ENCODE measurements around the gene HAS3. TPM values are rescaled to one million over a fixed set of nuclear protein-coding genes. Genes with fewer than 3 reads are reported as not detected.

The HAS3 gene
- total RNA-seq, 1 experiment from 2014 or later = 140 TPM

DNA sequence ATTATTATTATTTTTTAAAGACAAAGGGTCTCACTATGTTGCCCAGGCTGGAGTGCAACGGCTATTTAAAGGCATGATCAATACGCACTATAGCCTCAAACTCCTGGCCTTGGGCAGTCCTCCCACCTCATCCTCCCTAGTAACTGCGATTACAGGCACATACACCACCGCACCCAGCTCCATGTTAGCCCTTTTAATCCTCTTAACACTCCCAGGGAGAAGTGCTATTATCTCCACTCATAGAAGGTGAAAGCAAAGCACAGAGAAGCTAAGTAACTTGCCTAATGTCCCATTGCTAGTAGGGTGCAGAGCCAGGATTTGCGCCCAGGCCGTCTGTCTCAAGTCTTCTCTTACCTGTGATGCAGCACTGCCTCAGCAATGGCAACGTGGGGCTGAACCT is 5.0 kb downstream of the HAS3 start:
- Histone ChIP-seq H3K9me2 (ENCODE audit: insufficient read depth) (no peaks in the 10 kb centered on the region), H3K36me3 (ENCODE audit: control insufficient read depth in 1 of 2, insufficient read depth in 2 of 2, low read length in 2 of 2) (peaks cover 40 to 66% of the 10 kb centered on the region in 2 experiments; a peak in 3 of 4 replicates), H3K4me3 (replicated peaks in 1 of 2; ENCODE audit: low read depth in 1 of 2, low read length in 2 of 2) (no peak overlapping the region), H3K4me1 (ENCODE audit: control insufficient read depth in 1 of 2, insufficient read depth in 2 of 2, low read length in 2 of 2) (peaks cover 12 to 53% of the 10 kb centered on the region in 2 experiments), H3K27ac (ENCODE audit: low read depth, low read length) (no peak overlapping the region), H3K27me3 (ENCODE audit: insufficient read depth, low read length) (no peaks in the 10 kb centered on the region), H2AFZ (ENCODE audit: low read depth, low read length, poor library complexity, severe bottlenecking) (no peak overlapping the region), H4K20me1 (ENCODE audit: insufficient read depth) (peaks cover 15% of the 10 kb centered on the region; the same call in 1 of the 2 replicates), H3K79me2 (ENCODE audit: insufficient read depth, low read length) (peaks cover 91% of the 10 kb centered on the region), H3K4me2 (ENCODE audit: low read length) (no peak overlapping the region), H3K9me3 (ENCODE audit: control insufficient read depth in 1 of 2, insufficient read depth in 1 of 2, low read depth in 1 of 2, low read length in 2 of 2) (no peaks in the 10 kb centered on the region), H3K9ac (ENCODE audit: low read length) (no peak overlapping the region)
- TF ChIP-seq CBX3 (IDR thresholded peaks at IDR 0.05; ENCODE audit: low read depth) (no peak), CEBPB (IDR thresholded peaks at IDR 0.05; ENCODE audit: low read depth) (no peak), JUND (IDR thresholded peaks at IDR 0.05) (0 out of 2 replicates have a peak, but pooled peaks have one; percentile 10)
- ATAC-seq (no peak), DNase-seq (ENCODE audit: low read depth, low spot score) (no peak)
- intact Hi-C loops (cut with micrococcal nuclease) = no loop called here
- POLR2A ChIA-PET = interaction anchor here (0.5 to 1.2 kb wide), 2 partner anchors 37 to 172 kb away, joined by 3 to 4 read pairs; no protein-coding TSS in a partner anchor
- TSS peak; percentile 6 for BruUV-seq (replicated peaks)
- RAD21 ChIA-PET (ENCODE audit: low non-redundant PET in 1 of 2, low total read pairs in 2 of 2, uncharacterized antibody in 2 of 2, unreplicated experiment in 2 of 2) = no interaction called here
- CTCF ChIA-PET = interaction anchor here (1.2 kb wide), 1 partner anchor 13 kb away, joined by 7 read pairs; no protein-coding TSS in a partner anchor

DNA sequence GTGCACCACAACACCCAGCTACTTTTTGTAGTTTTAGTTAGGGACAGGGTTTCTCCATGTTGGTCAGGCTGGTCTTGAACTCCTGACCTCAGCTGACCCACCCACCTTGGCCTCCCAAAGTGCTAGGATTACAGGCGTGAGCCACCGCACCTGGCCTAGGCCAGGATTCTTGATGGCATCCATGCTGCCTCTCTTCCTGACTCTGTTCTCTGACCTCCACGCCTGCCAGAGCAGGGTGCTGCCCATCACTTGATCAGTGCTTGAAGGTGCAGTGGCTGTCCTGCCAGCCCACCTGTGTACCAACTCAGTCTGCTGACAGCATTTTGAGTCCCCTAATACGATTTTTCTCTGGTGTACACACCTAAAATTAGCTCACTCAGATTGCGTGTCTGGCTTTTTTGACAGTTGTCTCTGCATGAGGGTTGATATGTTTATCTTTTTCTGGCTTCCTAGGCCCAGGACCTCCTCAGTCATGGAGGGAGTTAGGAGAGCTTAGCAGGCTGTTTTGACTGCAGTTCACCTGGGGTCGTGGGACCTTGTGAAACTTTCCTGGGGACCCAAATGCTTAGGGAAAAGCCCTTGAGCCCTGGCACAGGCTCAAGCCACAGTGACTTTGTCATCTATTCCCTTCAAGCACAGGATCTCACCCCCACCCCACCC is 5.9 kb downstream of the HAS3 start:
- RAD21 ChIA-PET (ENCODE audit: low non-redundant PET in 1 of 2, low total read pairs in 2 of 2, uncharacterized antibody in 2 of 2, unreplicated experiment in 2 of 2) = interaction anchor here in 1 of 2 experiments (0.6 kb wide), 2 partner anchors 16 to 173 kb away, joined by 3 read pairs; no protein-coding TSS in a partner anchor
- Histone ChIP-seq H3K9me2 (ENCODE audit: insufficient read depth) (no peaks in the 10 kb centered on the region), H3K4me3 (replicated peaks in 1 of 2; ENCODE audit: low read depth in 1 of 2, low read length in 2 of 2) (no peak overlapping the region), H3K27ac (ENCODE audit: low read depth, low read length) (no peak overlapping the region; the same call in 1 of the 2 replicates), H3K9ac (ENCODE audit: low read length) (no peak overlapping the region), H3K79me2 (ENCODE audit: insufficient read depth, low read length) (peaks cover 85% of the 10 kb centered on the region), H3K9me3 (ENCODE audit: control insufficient read depth in 1 of 2, insufficient read depth in 1 of 2, low read depth in 1 of 2, low read length in 2 of 2) (no peaks in the 10 kb centered on the region), H3K36me3 (ENCODE audit: control insufficient read depth in 1 of 2, insufficient read depth in 2 of 2, low read length in 2 of 2) (peaks cover 49 to 76% of the 10 kb centered on the region in 2 experiments; a peak in 3 of 4 replicates), H2AFZ (ENCODE audit: low read depth, low read length, poor library complexity, severe bottlenecking) (no peak overlapping the region), H3K27me3 (ENCODE audit: insufficient read depth, low read length) (no peaks in the 10 kb centered on the region), H4K20me1 (ENCODE audit: insufficient read depth) (peaks cover 15% of the 10 kb centered on the region; the same call in 1 of the 2 replicates), H3K4me1 (ENCODE audit: control insufficient read depth in 1 of 2, insufficient read depth in 2 of 2, low read length in 2 of 2) (peaks cover 11 to 48% of the 10 kb centered on the region in 2 experiments), H3K4me2 (ENCODE audit: low read length) (no peak overlapping the region)
- CTCF ChIA-PET = interaction anchor here (1.1 to 1.2 kb wide), 2 partner anchors 12 to 208 kb away, joined by 3 to 7 read pairs; no protein-coding TSS in a partner anchor
- intact Hi-C loops (cut with micrococcal nuclease) = no loop called here
- no peak for ATAC-seq
- no peak for DNase-seq (ENCODE audit: low read depth, low spot score)
- POLR2A ChIA-PET = interaction anchor here (1.2 kb wide), 2 partner anchors 38 to 121 kb away, joined by 3 read pairs; no protein-coding TSS in a partner anchor
- BruUV-seq (replicated peaks) = no TSS peak
- TF ChIP-seq, protein P1, sequence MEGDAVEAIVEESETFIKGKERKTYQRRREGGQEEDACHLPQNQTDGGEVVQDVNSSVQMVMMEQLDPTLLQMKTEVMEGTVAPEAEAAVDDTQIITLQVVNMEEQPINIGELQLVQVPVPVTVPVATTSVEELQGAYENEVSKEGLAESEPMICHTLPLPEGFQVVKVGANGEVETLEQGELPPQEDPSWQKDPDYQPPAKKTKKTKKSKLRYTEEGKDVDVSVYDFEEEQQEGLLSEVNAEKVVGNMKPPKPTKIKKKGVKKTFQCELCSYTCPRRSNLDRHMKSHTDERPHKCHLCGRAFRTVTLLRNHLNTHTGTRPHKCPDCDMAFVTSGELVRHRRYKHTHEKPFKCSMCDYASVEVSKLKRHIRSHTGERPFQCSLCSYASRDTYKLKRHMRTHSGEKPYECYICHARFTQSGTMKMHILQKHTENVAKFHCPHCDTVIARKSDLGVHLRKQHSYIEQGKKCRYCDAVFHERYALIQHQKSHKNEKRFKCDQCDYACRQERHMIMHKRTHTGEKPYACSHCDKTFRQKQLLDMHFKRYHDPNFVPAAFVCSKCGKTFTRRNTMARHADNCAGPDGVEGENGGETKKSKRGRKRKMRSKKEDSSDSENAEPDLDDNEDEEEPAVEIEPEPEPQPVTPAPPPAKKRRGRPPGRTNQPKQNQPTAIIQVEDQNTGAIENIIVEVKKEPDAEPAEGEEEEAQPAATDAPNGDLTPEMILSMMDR (IDR thresholded peaks at IDR 0.05 in 2 of 3, conservative IDR thresholded peaks at IDR 0.05 in 1 of 3; ENCODE audit: borderline replicate concordance in 1 of 3, insufficient read depth in 1 of 3, low read depth in 2 of 3, low read length in 2 of 3) = no peak
- TF ChIP-seq CEBPB (IDR thresholded peaks at IDR 0.05; ENCODE audit: low read depth) = no peak
- TF ChIP-seq, protein P2, sequence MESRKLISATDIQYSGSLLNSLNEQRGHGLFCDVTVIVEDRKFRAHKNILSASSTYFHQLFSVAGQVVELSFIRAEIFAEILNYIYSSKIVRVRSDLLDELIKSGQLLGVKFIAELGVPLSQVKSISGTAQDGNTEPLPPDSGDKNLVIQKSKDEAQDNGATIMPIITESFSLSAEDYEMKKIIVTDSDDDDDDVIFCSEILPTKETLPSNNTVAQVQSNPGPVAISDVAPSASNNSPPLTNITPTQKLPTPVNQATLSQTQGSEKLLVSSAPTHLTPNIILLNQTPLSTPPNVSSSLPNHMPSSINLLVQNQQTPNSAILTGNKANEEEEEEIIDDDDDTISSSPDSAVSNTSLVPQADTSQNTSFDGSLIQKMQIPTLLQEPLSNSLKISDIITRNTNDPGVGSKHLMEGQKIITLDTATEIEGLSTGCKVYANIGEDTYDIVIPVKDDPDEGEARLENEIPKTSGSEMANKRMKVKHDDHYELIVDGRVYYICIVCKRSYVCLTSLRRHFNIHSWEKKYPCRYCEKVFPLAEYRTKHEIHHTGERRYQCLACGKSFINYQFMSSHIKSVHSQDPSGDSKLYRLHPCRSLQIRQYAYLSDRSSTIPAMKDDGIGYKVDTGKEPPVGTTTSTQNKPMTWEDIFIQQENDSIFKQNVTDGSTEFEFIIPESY (IDR thresholded peaks at IDR 0.05; ENCODE audit: extremely low read depth, insufficient replicate concordance, low read length) = no peak
- TF ChIP-seq, protein P3, sequence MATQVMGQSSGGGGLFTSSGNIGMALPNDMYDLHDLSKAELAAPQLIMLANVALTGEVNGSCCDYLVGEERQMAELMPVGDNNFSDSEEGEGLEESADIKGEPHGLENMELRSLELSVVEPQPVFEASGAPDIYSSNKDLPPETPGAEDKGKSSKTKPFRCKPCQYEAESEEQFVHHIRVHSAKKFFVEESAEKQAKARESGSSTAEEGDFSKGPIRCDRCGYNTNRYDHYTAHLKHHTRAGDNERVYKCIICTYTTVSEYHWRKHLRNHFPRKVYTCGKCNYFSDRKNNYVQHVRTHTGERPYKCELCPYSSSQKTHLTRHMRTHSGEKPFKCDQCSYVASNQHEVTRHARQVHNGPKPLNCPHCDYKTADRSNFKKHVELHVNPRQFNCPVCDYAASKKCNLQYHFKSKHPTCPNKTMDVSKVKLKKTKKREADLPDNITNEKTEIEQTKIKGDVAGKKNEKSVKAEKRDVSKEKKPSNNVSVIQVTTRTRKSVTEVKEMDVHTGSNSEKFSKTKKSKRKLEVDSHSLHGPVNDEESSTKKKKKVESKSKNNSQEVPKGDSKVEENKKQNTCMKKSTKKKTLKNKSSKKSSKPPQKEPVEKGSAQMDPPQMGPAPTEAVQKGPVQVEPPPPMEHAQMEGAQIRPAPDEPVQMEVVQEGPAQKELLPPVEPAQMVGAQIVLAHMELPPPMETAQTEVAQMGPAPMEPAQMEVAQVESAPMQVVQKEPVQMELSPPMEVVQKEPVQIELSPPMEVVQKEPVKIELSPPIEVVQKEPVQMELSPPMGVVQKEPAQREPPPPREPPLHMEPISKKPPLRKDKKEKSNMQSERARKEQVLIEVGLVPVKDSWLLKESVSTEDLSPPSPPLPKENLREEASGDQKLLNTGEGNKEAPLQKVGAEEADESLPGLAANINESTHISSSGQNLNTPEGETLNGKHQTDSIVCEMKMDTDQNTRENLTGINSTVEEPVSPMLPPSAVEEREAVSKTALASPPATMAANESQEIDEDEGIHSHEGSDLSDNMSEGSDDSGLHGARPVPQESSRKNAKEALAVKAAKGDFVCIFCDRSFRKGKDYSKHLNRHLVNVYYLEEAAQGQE (IDR thresholded peaks at IDR 0.05; ENCODE audit: low read depth) = no peak
- no peak for TF ChIP-seq EGR1 (IDR thresholded peaks at IDR 0.05; ENCODE audit: low read depth)
- no peak for TF ChIP-seq TCF7L2 (IDR thresholded peaks at IDR 0.05; ENCODE audit: borderline replicate concordance, extremely low read depth, insufficient read depth, insufficient read length)
- TF ChIP-seq, protein P4, sequence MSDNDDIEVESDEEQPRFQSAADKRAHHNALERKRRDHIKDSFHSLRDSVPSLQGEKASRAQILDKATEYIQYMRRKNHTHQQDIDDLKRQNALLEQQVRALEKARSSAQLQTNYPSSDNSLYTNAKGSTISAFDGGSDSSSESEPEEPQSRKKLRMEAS (IDR thresholded peaks at IDR 0.05) = no peak
- no peak for TF ChIP-seq CBX3 (IDR thresholded peaks at IDR 0.05; ENCODE audit: low read depth)

Measured in HCT116 (cell line).